ENCODE results near the gene NOXRED1.

Gene NOXRED1, protein sequence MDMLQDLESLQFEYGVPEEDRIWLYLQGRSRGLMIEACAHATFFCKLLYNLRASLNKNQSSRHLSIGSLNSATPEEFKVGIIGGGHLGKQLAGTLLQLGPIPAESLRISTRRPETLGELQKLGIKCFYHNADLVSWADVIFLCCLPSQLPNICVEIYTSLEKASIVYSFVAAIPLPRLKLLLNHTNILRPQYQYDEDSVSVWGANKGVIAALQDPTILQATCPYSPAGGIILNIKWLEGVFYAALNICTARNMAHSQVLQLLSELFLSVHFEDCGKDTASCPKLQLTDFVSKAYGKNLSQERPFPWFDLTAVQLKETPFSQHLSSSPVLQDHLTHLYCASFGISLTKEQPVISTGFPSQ

DNA sequence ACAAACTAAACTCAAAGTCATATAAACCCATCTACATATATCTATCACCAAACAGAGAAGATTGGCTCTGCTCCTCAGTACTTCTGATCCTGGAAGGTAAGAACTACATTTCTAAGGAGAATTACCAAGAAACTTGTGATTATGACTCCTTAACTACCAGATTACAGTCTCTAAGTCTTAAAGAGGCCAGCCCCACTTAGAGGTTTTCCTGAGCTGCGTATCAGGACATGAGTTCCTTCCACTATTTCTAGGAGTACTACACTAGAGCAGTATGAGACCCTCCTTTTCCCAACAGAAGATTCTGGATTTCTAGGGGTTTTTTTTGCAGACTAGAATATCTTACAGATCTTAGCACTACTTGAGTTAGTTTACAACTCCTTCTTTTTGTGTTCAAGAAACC lies at the start of gene NOXRED1:
Gene NOXRED1 (minus strand): TSS at position 101 of the 400 bp plus-strand sequence. CDS start 634 bp downstream, outside the sequence.
- TF ChIP-seq, protein P1, sequence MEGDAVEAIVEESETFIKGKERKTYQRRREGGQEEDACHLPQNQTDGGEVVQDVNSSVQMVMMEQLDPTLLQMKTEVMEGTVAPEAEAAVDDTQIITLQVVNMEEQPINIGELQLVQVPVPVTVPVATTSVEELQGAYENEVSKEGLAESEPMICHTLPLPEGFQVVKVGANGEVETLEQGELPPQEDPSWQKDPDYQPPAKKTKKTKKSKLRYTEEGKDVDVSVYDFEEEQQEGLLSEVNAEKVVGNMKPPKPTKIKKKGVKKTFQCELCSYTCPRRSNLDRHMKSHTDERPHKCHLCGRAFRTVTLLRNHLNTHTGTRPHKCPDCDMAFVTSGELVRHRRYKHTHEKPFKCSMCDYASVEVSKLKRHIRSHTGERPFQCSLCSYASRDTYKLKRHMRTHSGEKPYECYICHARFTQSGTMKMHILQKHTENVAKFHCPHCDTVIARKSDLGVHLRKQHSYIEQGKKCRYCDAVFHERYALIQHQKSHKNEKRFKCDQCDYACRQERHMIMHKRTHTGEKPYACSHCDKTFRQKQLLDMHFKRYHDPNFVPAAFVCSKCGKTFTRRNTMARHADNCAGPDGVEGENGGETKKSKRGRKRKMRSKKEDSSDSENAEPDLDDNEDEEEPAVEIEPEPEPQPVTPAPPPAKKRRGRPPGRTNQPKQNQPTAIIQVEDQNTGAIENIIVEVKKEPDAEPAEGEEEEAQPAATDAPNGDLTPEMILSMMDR (IDR thresholded peaks at IDR 0.05), result no peak

DNA sequence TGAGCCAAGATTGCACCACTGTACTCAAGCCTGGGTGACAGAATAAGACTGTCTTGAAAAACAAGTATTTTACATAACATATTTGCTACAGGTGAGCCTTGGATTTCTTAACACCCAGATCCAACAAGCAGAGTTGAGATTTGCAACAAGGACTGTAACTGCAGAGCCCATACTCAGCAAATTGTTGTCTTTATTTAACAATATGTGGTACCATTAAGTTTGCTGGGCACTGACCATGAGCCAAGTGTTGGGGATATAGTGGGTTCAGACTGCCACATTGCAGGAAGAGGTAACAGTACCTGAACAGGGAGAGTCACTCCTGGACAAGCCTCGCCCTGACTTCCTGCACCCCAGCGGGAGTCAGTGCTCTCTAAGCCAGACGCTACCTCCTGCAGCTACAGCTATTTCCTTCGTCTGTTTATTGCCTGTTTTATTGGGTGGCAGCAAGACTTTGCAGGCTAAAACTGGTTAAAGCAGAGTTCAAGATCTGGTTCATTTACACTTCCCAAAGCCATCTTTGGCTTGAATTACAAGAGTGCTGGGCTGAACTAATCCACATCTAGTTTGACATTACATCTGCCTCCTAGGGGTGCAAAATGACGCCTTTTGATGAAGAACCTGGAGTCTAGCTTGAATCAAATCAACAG lies 47.0 kb upstream of the NOXRED1 start:
- TF ChIP-seq, protein P1 (IDR thresholded peaks at IDR 0.05), result no peak

DNA sequence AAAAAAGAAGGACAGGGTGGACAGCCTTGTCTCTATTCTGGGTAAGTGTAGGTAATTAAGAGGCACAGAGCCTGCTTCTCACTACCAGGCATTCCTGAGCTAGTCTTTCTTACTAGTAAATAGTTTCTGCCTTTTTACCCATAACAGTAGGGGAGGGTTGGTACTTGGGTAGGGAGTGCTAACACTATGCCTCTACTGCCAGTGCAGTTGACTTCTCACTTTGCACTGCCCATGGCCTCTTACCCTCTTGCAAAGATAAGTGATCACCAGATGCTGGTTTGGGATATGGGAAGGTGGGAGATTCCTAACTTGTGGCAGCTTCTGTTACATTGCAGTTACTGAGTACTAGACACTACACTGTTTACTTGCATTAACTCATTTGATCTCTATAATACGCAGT lies 46.2 kb upstream of the NOXRED1 start:
- TF ChIP-seq, protein P1 (IDR thresholded peaks at IDR 0.05), result no peak

DNA sequence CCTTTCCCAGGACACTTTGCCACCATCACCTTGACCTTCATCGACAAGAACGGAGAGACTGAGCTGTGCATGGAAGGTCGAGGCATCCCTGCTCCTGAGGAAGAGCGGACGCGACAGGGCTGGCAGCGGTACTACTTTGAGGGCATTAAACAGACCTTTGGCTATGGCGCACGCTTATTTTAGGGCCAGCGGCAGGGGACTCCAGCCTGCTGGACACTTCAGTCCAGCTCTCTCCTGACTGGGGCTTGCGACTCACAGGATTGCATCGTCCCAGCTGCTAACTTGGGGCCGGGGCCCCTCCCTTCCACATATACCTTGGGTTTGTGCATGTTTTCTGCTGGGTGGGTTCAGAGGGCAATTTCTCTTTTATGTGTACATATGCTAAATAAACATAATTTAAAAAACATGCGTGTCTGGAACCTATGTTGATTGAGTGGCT lies 45.8 kb upstream of the NOXRED1 start:
- TF ChIP-seq, protein P1 (IDR thresholded peaks at IDR 0.05), result no peak

DNA sequence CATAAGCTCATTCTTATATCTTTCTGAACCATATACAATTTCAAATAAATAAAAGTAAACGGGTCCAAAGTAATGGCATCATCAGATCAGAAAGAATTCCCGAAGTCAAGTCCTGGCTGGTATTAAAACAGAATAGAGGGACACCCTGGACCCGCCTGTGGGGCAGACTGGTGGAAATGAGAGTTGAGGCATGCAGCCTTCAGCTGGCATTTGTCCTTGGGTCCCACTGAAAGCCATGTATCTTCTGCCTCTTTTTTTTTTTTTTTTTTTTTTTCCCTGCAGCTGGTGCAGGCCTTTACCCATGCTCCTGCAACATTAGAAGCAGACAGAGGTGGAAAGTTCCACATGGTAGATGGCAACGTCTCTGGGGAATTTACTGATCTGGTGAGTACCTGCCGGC lies 44.5 kb upstream of the NOXRED1 start:
- TF ChIP-seq, protein P1 (IDR thresholded peaks at IDR 0.05), result no peak

DNA sequence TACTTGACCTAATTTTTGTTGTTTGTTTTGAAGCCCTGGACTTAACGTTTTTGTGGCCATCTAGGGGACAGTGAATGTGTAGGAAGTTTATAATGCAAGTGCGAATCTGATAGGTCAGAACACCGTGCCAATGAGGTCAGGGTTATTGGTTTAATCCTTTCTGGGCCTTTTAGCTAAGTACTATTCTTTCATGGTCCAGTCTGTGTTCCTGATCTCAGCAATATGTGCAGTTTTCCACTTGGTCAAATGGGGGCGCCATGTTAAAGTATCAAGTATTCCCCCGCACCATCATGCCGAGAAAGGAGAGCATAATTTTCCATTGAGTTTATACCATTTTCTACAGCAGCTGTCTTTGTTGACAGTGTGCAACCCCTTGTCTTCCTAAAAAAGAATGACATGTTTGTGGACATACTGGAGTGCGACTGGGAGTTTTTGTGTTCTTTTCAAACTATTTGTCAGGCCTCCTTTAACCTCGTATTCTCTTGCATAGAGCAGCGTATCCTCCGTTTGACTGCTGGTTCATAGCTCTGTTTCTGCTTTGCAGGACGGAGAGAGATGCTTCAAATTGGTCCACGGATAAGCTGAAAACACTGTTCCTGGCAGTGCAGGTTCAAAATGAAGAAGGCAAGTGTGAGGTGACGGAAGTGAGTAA lies 35.9 kb upstream of the NOXRED1 start:
- TF ChIP-seq, protein P1 (IDR thresholded peaks at IDR 0.05), result peak; percentile 74

DNA sequence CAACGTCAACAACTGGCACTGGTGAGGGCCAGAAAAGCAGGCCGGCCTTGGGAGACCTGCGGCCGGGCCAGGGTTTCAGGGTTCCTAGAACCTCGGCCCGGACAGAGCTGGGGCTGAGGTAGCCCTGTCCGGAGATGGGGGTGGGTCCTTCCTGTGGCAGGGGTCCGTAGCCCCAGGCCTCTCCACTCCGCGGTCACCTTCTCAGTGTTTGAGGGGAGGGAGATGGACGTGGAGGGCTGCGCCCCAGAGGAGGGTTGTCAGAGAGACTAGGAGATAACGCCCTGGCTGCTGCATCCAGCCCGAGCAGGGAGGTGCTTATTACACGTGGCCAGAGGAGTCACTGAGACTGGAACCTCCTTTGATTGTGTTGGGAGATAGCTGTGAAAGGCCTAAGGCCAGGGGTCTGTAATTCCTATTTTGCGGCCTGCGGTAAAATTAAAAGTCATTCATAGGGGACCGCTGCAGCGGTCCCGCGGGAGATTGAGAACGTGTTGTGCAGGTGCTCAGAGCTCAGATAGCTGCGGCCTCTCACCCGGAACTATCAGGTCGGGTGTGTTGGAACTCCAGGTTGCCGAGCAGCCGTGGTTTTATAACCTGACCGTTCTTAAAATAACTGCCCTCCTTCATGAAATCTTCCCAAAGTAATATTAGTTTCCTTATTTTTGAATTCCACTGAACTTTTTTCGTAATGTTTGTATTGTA lies 35.1 kb upstream of the NOXRED1 start:
- TF ChIP-seq, protein P1 (IDR thresholded peaks at IDR 0.05), result no peak

All from LNCAP (cell line).